Ovary (tissue), 3 donors: ENCODE measurements around the gene GRWD1.

Experiments
- CTCF ChIP-seq, 3 donors: fragments of 450-650 bp in 2 of 3; fragments of 200-600 bp in 1 of 3; IDR thresholded peaks; one replicate each; pipeline versions ENCODE4 v1.5.1 to v1.8.0; 2016 to 2022; ENCODE audit warnings: antibody characterized with exemption in 3 of 3, mild to moderate bottlenecking in 1 of 3
- EP300 ChIP-seq: sonication (generic); formaldehyde crosslinking; IDR thresholded peaks from one replicate; pipeline ENCODE4 v1.6.1; 2017; ENCODE audit warnings: antibody characterized with exemption
- POLR2A ChIP-seq: fragments of 450-650 bp; IDR thresholded peaks from one replicate; pipeline ENCODE4 v1.6.1; 2017; ENCODE audit warnings: antibody characterized with exemption, mild to moderate bottlenecking, moderate library complexity
- donor health status: DM: no; HTN: no; CAD: no.

DNA sequence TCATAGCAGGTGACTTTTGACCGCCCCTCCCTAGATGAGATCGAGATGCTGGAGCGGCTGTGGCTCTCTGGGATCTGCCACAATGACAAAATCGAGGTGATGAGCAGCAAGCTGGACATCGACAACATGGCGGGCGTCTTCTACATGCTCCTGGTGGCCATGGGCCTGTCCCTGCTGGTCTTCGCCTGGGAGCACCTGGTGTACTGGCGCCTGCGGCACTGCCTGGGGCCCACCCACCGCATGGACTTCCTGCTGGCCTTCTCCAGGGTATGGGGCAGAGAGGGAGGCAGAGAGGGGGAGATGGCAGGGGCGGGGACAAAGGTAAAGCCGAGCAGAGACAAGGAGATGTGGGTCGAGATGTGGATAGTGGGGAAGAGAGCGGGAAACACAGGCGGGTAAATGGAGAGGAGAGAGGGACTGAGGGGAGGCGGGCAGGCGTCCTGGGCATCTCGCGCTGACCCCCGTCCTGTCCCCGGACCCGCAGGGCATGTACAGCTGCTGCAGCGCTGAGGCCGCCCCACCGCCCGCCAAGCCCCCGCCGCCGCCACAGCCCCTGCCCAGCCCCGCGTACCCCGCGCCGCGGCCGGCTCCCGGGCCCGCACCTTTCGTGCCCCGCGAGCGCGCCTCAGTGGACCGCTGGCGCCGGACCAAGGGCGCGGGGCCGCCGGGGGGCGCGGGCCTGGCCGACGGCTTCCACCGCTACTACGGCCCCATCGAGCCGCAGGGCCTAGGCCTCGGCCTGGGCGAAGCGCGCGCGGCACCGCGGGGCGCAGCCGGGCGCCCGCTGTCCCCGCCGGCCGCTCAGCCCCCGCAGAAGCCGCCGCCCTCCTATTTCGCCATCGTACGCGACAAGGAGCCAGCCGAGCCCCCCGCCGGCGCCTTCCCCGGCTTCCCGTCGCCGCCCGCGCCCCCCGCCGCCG is 3.4 kb upstream of the GRWD1 start:
- TF ChIP-seq CTCF (IDR thresholded peaks at IDR 0.05) (no peak), POLR2A (no peak), EP300 (no peak)
